HepG2 (cell line): ENCODE results near the gene TCEA3. TPM values are rescaled to one million over a fixed set of nuclear protein-coding genes. Genes with fewer than 3 reads are reported as not detected.

ENCODE experiments used
- BORCS8-MEF2B ChIP-seq: sonication (generic); formaldehyde crosslinking; IDR thresholded peaks from 2 replicates; pipeline ENCODE4 v1.8.0; 2022; ENCODE audit warnings: mild to moderate bottlenecking, missing genetic modification reagents
- HNF1A ChIP-seq, 2 experiments: sonication (generic) in 1 of 2; formaldehyde crosslinking in 1 of 2; IDR thresholded peaks; 2 replicates each; pipeline versions ENCODE4 v1.4.0 to v1.6.1; 2016 to 2020; ENCODE audit warnings: borderline replicate concordance in 1 of 2, low read depth in 1 of 2, mild to moderate bottlenecking in 1 of 2, missing genetic modification reagents in 1 of 2
- HOXA7 ChIP-seq: sonication (generic); formaldehyde crosslinking; IDR thresholded peaks from 2 replicates; pipeline ENCODE4 v1.8.1; 2022; ENCODE audit warnings: mild to moderate bottlenecking, missing genetic modification reagents, moderate library complexity
- MIER3 ChIP-seq: IDR thresholded peaks from 2 replicates; pipeline ENCODE4 v1.6.1; 2016; ENCODE audit warnings: missing compliant biosample characterization, borderline replicate concordance
- NFAT5 ChIP-seq: sonication (generic); formaldehyde crosslinking; IDR thresholded peaks from 2 replicates; pipeline ENCODE4 v1.4.0; 2020; ENCODE audit warnings: missing genetic modification reagents
- PHF8 ChIP-seq: sonication (generic); formaldehyde crosslinking; IDR thresholded peaks from 2 replicates; pipeline ENCODE4 v1.5.0; 2020; ENCODE audit warnings: missing genetic modification reagents
- RBM39 ChIP-seq: fragments of 200-400 bp; formaldehyde crosslinking; IDR thresholded peaks from one replicate; pipeline ENCODE4 v1.6.1; 2018; ENCODE audit warnings: antibody characterized with exemption, mild to moderate bottlenecking, low read depth, low read length; ENCODE audit not compliant: poor library complexity, severe bottlenecking
- SATB2 ChIP-seq: sonication (generic); formaldehyde crosslinking; IDR thresholded peaks from 2 replicates; pipeline ENCODE4 v1.5.0; 2020; ENCODE audit warnings: missing genetic modification reagents
- XBP1 ChIP-seq: sonication (generic); formaldehyde crosslinking; IDR thresholded peaks from 2 replicates; pipeline ENCODE4 v1.5.0; 2020; ENCODE audit warnings: missing genetic modification reagents
- ZC3H13 ChIP-seq: sonication (generic); formaldehyde crosslinking; IDR thresholded peaks from 2 replicates; pipeline ENCODE4 v1.8.1; 2023; ENCODE audit warnings: mild to moderate bottlenecking, missing genetic modification reagents, moderate library complexity
- ZFP82 ChIP-seq: sonication (generic); formaldehyde crosslinking; IDR thresholded peaks from 2 replicates; pipeline ENCODE4 v1.5.1; 2020; ENCODE audit warnings: mild to moderate bottlenecking, missing genetic modification reagents, borderline replicate concordance
- ZNF800 ChIP-seq: sonication (generic); formaldehyde crosslinking; IDR thresholded peaks from 2 replicates; pipeline ENCODE4 v1.4.0; 2020; ENCODE audit warnings: missing genetic modification reagents
- polyA plus RNA-seq, 8 experiments: library from polyadenylated mRNA; depleted of rRNA in 3 of 8; stranded (reverse) in 7 of 8; unstranded in 1 of 8; fragments of >200 nt; fragmentation: Illumina TruSeq in 4 of 8; extraction: Trizol in 4 of 8; gene quantifications; 2 replicates each; pipeline versions ENCODE4 v1.2.1 to v1.2.3, GENCODE V29; 2011 to 2016; ENCODE audit warnings: low read depth in 4 of 8, missing spikeins in 1 of 8, mixed read lengths in 1 of 8; ENCODE audit not compliant: insufficient read depth in 1 of 8
- total RNA-seq, 5 experiments: library from RNA; depleted of rRNA; stranded (reverse); fragments of >200 nt; fragmentation: Illumina TruSeq; extraction: Trizol; gene quantifications; 2 replicates each; pipeline ENCODE4 v1.2.3, GENCODE V29; 2016; ENCODE audit warnings: low read depth in 1 of 5

Gene TCEA3
- total and polyA plus RNA-seq, 2 of the 13 experiments (the other 11 are each of a cell fraction or from before 2014, with no cell fraction given), result 55.5 to 84.6 TPM

- TF ChIP-seq NFAT5 (CRISPR knock-in tag) (0 out of 2 replicates have a peak, but pooled peaks have one; percentile 42), ZC3H13 (CRISPR knock-in tag) (no peak), HNF1A (IDR thresholded peaks at IDR 0.05; ENCODE audit: low read depth) (no peak), HNF1A (CRISPR knock-in tag; IDR thresholded peaks at IDR 0.05; ENCODE audit: borderline replicate concordance) (no peak), PHF8 (CRISPR knock-in tag) (peak; percentile 37), BORCS8-MEF2B (peak; percentile 43; the same call in 1 of the 2 replicates), ZFP82 (CRISPR knock-in tag) (0 out of 2 replicates have a peak, but pooled peaks have one; percentile 17), MIER3 (CRISPR knock-in tag) (no peak), SATB2 (CRISPR knock-in tag) (no peak), RBM39 (peak; percentile 1), XBP1 (CRISPR knock-in tag) (no peak), ZNF800 (CRISPR knock-in tag) (no peak), HOXA7 (CRISPR knock-in tag) (no peak)
Observed at GRCh38 chr1:23343221-23344110, 81.1 kb downstream of the TCEA3 start (continued).
